ENCODE data around the gene KDM4B. TPM values are rescaled to one million over a fixed set of nuclear protein-coding genes. Genes with fewer than 3 reads are reported as not detected.

Gene KDM4B
- total RNA-seq, 2 donors from 2014 or later = 49.1 to 54.0 TPM

DNA sequence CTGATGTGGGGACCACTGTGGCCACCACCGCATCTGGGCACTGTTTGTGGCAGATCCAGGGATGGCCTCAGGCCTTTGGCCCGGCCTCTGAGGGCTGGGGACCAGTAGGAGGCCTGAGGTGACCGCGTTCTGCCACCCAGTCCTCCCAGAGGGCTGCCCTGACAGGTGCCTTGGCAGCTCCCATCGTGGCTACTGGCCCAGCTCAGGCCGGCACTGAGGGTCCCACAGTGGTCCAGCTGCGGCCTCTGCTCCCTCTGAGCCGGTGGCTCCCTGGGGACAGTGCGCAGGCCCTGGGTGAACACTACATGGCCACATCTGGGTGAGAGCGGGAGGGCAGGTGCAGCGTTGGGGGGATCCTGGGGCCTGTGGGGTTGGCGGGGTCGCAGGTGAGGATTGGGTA, 61.9 kb downstream of the KDM4B start:
- Histone ChIP-seq H3K27ac (no peak overlapping the region), H3K27me3 (replicated peaks; ENCODE audit: insufficient read depth) (no peaks in the 10 kb centered on the region), H3K4me1 (ENCODE audit: control insufficient read depth in 1 of 2, low read depth in 2 of 2) (peaks cover 3 to 29% of the 10 kb centered on the region in 2 donors), H3K4me3 (no peak overlapping the region), H3K36me3 (peaks cover 18% of the 10 kb centered on the region), H3K9me3 (no peaks in the 10 kb centered on the region)
- DNase-seq (ENCODE audit: low spot score) (no peak), ATAC-seq (ENCODE audit: insufficient number of reproducible peaks, low FRiP score, low read depth) (no peak)
- TF ChIP-seq, protein P1, sequence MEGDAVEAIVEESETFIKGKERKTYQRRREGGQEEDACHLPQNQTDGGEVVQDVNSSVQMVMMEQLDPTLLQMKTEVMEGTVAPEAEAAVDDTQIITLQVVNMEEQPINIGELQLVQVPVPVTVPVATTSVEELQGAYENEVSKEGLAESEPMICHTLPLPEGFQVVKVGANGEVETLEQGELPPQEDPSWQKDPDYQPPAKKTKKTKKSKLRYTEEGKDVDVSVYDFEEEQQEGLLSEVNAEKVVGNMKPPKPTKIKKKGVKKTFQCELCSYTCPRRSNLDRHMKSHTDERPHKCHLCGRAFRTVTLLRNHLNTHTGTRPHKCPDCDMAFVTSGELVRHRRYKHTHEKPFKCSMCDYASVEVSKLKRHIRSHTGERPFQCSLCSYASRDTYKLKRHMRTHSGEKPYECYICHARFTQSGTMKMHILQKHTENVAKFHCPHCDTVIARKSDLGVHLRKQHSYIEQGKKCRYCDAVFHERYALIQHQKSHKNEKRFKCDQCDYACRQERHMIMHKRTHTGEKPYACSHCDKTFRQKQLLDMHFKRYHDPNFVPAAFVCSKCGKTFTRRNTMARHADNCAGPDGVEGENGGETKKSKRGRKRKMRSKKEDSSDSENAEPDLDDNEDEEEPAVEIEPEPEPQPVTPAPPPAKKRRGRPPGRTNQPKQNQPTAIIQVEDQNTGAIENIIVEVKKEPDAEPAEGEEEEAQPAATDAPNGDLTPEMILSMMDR (IDR thresholded peaks at IDR 0.05) = no peak

DNA sequence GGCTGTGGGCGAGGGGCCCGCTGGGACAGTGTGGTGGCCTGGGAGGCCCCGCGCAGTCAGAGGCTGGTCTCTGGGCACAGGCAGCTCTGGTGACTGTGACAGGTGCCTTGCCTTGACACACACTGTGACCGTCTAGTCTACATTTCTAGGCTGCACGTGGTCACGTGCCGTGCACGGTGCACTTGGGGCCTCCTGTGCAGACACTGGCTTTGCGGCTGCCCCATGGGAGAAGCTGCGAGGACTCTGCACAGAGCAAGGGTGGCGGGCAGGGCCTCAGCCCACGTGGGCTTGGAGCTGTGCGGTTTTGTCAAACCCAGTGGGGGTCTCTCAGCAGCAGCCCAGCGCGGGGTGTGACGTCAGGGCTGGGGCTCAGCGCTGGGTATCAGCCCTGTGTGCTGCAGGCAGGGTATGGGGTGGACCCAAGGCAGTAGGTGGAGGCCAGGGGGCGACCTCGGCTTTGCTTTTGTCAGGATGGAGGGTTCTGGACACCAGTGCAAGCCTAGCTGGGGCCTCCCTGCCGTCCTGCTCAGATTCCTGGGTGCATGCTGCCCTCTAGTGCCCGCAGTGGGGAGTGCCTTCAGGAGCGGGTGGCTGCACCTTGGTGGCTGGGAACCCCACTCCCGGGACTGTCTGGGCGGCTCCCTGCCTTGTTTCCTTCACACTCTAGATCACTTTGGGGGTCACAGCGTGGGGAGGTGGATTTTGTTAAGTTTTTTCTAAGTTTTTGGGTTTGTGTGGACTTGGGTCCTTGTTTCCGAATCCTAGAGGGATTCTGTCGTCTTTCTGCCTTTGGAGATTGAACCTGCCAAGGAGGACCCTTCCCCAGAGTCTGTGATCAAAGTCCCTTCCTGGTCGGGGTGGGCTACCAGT, 62.6 kb downstream of the KDM4B start:
- H3K9me3 ChIP-seq = no peaks in the 10 kb centered on the region
- peak; percentile 48 for ATAC-seq (ENCODE audit: insufficient number of reproducible peaks, low FRiP score, low read depth)
- TF ChIP-seq, protein P1 (IDR thresholded peaks at IDR 0.05) = peak; percentile 96
- DNase-seq (ENCODE audit: low spot score) = no peak
- H3K27ac ChIP-seq = no peak overlapping the region
- H3K36me3 ChIP-seq = peaks cover 18% of the 10 kb centered on the region
- H3K4me3 ChIP-seq = no peak overlapping the region
- no peaks in the 10 kb centered on the region for H3K27me3 ChIP-seq (replicated peaks; ENCODE audit: insufficient read depth)
- H3K4me1 ChIP-seq (ENCODE audit: control insufficient read depth in 1 of 2, low read depth in 2 of 2) = peaks cover 3 to 33% of the 10 kb centered on the region in 2 donors

DNA sequence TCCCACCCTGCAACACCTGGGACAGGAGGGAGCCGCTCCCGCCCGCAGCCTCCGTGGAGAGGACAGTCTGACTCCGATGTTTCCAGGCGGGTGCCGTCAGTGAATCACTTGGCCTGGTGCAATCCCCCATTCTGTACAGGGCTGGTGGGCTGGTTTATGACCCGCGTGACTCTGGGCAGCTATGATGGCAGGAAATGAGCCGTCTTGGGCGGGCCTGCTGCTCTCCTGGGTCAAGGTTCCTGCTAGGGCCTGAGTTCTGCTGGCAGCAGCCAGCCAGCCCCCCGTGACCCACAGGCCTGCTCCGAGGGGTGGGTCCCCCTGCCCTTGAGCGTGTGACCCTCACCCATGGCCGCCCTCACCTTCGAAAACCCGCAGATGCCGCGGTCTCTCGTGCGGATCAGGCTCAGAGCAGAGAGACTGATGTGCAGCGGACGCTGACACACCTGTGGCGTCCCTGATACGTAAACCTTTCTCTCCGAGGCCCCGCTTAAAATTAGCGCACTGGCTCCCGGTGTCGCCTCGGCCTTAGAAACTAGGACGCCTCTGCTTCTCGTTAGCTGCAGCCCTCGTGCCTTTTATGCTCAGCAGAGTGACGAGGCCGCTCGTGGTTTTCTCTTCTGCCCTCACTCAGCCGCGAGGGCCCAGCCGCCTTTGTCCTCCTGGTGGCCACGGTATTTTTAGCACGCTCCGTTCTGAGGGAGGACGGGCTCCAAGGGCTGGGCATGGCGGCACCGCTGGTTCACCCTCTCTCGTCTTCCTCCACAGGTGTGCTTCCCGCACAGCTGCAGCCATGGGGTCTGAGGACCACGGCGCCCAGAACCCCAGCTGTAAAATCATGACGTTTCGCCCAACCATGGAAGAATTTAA, 63.4 kb downstream of the KDM4B start:
- no peak overlapping the region for H3K4me3 ChIP-seq
- TF ChIP-seq, protein P1 (IDR thresholded peaks at IDR 0.05) = no peak
- no peaks in the 10 kb centered on the region for H3K27me3 ChIP-seq (replicated peaks; ENCODE audit: insufficient read depth)
- H3K4me1 ChIP-seq (ENCODE audit: control insufficient read depth in 1 of 2, low read depth in 2 of 2) = peaks cover 0 to 35% of the 10 kb centered on the region in 2 donors
- no peaks in the 10 kb centered on the region for H3K9me3 ChIP-seq
- peaks cover 18% of the 10 kb centered on the region for H3K36me3 ChIP-seq
- ATAC-seq (ENCODE audit: insufficient number of reproducible peaks, low FRiP score, low read depth) = no peak
- no peak for DNase-seq (ENCODE audit: low spot score)
- no peak overlapping the region for H3K27ac ChIP-seq

DNA sequence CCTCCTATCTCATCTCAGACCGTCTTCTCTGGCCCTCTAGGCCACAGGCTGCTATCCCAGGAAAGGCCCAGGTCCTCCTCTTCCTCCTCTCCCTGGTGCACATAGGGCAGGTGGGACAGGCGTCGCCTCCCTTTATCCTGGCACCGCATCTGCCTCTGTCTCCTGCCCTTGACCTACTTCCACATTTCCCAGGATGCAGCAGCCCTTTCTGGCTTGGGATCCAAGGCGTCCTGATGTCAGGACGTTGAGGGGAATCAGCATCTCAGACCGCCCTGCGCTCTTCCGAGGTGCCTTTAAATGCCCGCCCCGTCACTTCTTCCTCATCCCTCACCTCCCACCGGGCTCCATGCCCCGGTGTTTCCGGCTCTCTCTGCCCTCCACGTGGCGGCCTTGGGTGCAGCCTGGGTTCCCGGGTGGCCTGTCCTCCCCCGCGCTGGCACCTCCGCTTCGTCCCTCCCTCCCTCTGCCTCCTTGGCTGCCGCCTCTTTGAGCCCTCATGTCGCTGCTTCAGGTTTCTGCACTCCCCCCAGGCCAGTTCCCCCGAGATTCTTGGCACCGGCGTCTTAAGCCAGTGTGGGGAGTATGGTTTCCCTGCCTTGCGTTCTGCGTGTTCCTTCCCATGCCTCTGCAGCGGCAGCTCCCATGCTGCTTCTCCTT, 66.3 kb downstream of the KDM4B start:
- H3K9me3 ChIP-seq = no peaks in the 10 kb centered on the region
- no peak overlapping the region for H3K4me3 ChIP-seq
- H3K36me3 ChIP-seq = peaks cover 27% of the 10 kb centered on the region
- H3K4me1 ChIP-seq (ENCODE audit: control insufficient read depth in 1 of 2, low read depth in 2 of 2) = peaks cover 0 to 39% of the 10 kb centered on the region in 2 donors
- TF ChIP-seq, protein P1 (IDR thresholded peaks at IDR 0.05) = no peak
- ATAC-seq (ENCODE audit: insufficient number of reproducible peaks, low FRiP score, low read depth) (no peak), DNase-seq (ENCODE audit: low spot score) (no peak)
- no peaks in the 10 kb centered on the region for H3K27me3 ChIP-seq (replicated peaks; ENCODE audit: insufficient read depth)
- H3K27ac ChIP-seq = no peak overlapping the region

All from thoracic aorta (tissue), 2 donors.